Activated naive CD4-positive, alpha-beta T cell treated with anti-CD3 and anti-CD28 coated beads for 36 hours (primary cell): ENCODE data around the gene MARK3. TPM values are rescaled to one million over a fixed set of nuclear protein-coding genes. Genes with fewer than 3 reads are reported as not detected.

Experiments
- CTCF ChIA-PET: fragments of 350-600 bp; sonication (Branson Sonifier 250); formaldehyde crosslinking; loops from one replicate; lab custom pipeline; 2021; ENCODE audit warnings: antibody characterized with exemption; lab: Charles Lee
- DNase-seq: peaks from one replicate; pipeline ENCODE4 v3.0.0-alpha.2; 2020
- H3K27ac Mint-ChIP-seq: one replicate; pipeline ENCODE4 v1.8.0; 2021; ENCODE audit warnings: mild to moderate bottlenecking, mixed read lengths
- H3K27me3 Mint-ChIP-seq: one replicate; pipeline ENCODE4 v1.8.0; 2021; ENCODE audit warnings: low read depth, mixed read lengths
- H3K36me3 Mint-ChIP-seq: one replicate; pipeline ENCODE4 v1.8.0; 2021; ENCODE audit warnings: low read depth, mixed read lengths
- H3K4me1 Mint-ChIP-seq: one replicate; pipeline ENCODE4 v1.8.0; 2021; ENCODE audit warnings: low read depth, mixed read lengths
- H3K4me3 Mint-ChIP-seq: one replicate; pipeline ENCODE4 v1.8.0; 2021; ENCODE audit warnings: mild to moderate bottlenecking, moderate library complexity, mixed read lengths
- H3K9me3 Mint-ChIP-seq: one replicate; pipeline ENCODE4 v1.8.0; 2021; ENCODE audit warnings: mixed read lengths
- intact Hi-C: fragments of 100-400 bp; cut with micrococcal nuclease; formaldehyde crosslinking; loops from one replicate; pipeline ENCODE4 v1.15.1; 2023
- total RNA-seq, 2 experiments: library from RNA; stranded (reverse); gene quantifications; one replicate each; pipeline ENCODE4 v1.2.3, GENCODE V29; 2021

Gene MARK3
- total RNA-seq, 2 experiments from 2014 or later: 62.2 to 64.7 TPM

- no peak for DNase-seq
- no peak overlapping the region for H3K4me3 Mint-ChIP-seq
- intact Hi-C loops: no loop called here
- H3K36me3 Mint-ChIP-seq: peaks cover 5% of the 10 kb centered on the region
- CTCF ChIA-PET: no interaction called here
- H3K27ac Mint-ChIP-seq: no peak overlapping the region
- no peaks in the 10 kb centered on the region for H3K9me3 Mint-ChIP-seq
- H3K27me3 Mint-ChIP-seq: no peaks in the 10 kb centered on the region
- no peaks in the 10 kb centered on the region for H3K4me1 Mint-ChIP-seq
These were observed 127.7 kb downstream of the MARK3 start for GRCh38 chr14:103512701-103513611.

GRCh38 chr14:103514596-103515421, 129.6 kb downstream of the MARK3 start:
- no peak overlapping the region for H3K4me3 Mint-ChIP-seq
- H3K27me3 Mint-ChIP-seq: no peaks in the 10 kb centered on the region
- H3K27ac Mint-ChIP-seq: no peak overlapping the region
- H3K4me1 Mint-ChIP-seq: peaks cover 4% of the 10 kb centered on the region
- H3K9me3 Mint-ChIP-seq: no peaks in the 10 kb centered on the region
- DNase-seq: no peak
- intact Hi-C loops: no loop called here
- CTCF ChIA-PET: interaction anchor here (0.6 kb wide), 1 partner anchor 32 kb away, joined by 3 read pairs; no protein-coding TSS in a partner anchor
- peaks cover 3% of the 10 kb centered on the region for H3K36me3 Mint-ChIP-seq

GRCh38 chr14:103516426-103517173, 131.4 kb downstream of the MARK3 start:
- Mint-ChIP-seq H3K9me3 (no peaks in the 10 kb centered on the region), H3K27me3 (peaks cover 3% of the 10 kb centered on the region), H3K27ac (no peak overlapping the region), H3K4me1 (peaks cover 4% of the 10 kb centered on the region), H3K36me3 (no peaks in the 10 kb centered on the region), H3K4me3 (no peak overlapping the region)
- no peak for DNase-seq
- CTCF ChIA-PET: interaction anchor here (0.9 to 1.3 kb wide), 2 partner anchors 13 to 38 kb away, joined by 3 to 4 read pairs; partner anchors contain the start of gene TRMT61A
- intact Hi-C loops: no loop called here

- Mint-ChIP-seq H3K4me3 (no peak overlapping the region), H3K9me3 (no peaks in the 10 kb centered on the region), H3K27me3 (peaks cover 3% of the 10 kb centered on the region), H3K4me1 (peaks cover 4% of the 10 kb centered on the region), H3K27ac (no peak overlapping the region), H3K36me3 (no peaks in the 10 kb centered on the region)
- CTCF ChIA-PET: interaction anchor here (0.9 to 2.0 kb wide), 3 partner anchors 12 to 37 kb away, joined by 3 to 9 read pairs (median 4); partner anchors contain the start of gene TRMT61A
- DNase-seq: no peak
- intact Hi-C loops: no loop called here
These were observed 132.0 kb downstream of the MARK3 start for GRCh38 chr14:103517174-103517566.

- Mint-ChIP-seq H3K27ac (no peak overlapping the region), H3K27me3 (peaks cover 3% of the 10 kb centered on the region), H3K9me3 (no peaks in the 10 kb centered on the region), H3K36me3 (no peaks in the 10 kb centered on the region), H3K4me3 (no peak overlapping the region), H3K4me1 (peaks cover 4% of the 10 kb centered on the region)
- intact Hi-C loops: loop anchor here (1.0 kb wide), 1 partner anchor 29 kb away; no protein-coding TSS in a partner anchor
- no peak for DNase-seq
- CTCF ChIA-PET: interaction anchor here (0.9 to 2.1 kb wide), 17 partner anchors 8 to 44 kb away, joined by 3 to 14 read pairs (median 6); partner anchors contain the start of gene TRMT61A
These were observed 132.7 kb downstream of the MARK3 start for GRCh38 chr14:103517721-103518421.

GRCh38 chr14:103518422-103519042, 133.3 kb downstream of the MARK3 start:
- CTCF ChIA-PET: interaction anchor here (0.6 to 2.1 kb wide), 20 partner anchors 9 to 1149 kb away, joined by 3 to 14 read pairs (median 5); partner anchors contain the start of gene TRMT61A
- Mint-ChIP-seq H3K27ac (no peak overlapping the region), H3K36me3 (no peaks in the 10 kb centered on the region), H3K27me3 (peaks cover 5% of the 10 kb centered on the region), H3K4me1 (peaks cover 4% of the 10 kb centered on the region), H3K4me3 (no peak overlapping the region), H3K9me3 (no peaks in the 10 kb centered on the region)
- intact Hi-C loops: loop anchor here (1.0 kb wide), 1 partner anchor 29 kb away; no protein-coding TSS in a partner anchor
- peak; percentile 66 for DNase-seq

- Mint-ChIP-seq H3K27me3 (peaks cover 8% of the 10 kb centered on the region), H3K9me3 (no peaks in the 10 kb centered on the region), H3K4me1 (peaks cover 4% of the 10 kb centered on the region), H3K4me3 (no peak overlapping the region), H3K27ac (no peak overlapping the region), H3K36me3 (no peaks in the 10 kb centered on the region)
- intact Hi-C loops: no loop called here
- no peak for DNase-seq
- CTCF ChIA-PET: interaction anchor here (0.6 to 2.1 kb wide), 20 partner anchors 10 to 1149 kb away, joined by 3 to 14 read pairs (median 5); partner anchors contain the start of gene TRMT61A
These were observed 134.0 kb downstream of the MARK3 start for GRCh38 chr14:103519043-103519836.

GRCh38 chr14:103519837-103520212, 134.6 kb downstream of the MARK3 start:
- Mint-ChIP-seq H3K27me3 (peaks cover 8% of the 10 kb centered on the region), H3K4me1 (peaks cover 4% of the 10 kb centered on the region), H3K9me3 (no peaks in the 10 kb centered on the region), H3K4me3 (no peak overlapping the region), H3K27ac (no peak overlapping the region), H3K36me3 (no peaks in the 10 kb centered on the region)
- intact Hi-C loops: no loop called here
- DNase-seq: no peak
- CTCF ChIA-PET: interaction anchor here (1.5 to 2.1 kb wide), 3 partner anchors 9 to 26 kb away, joined by 6 to 13 read pairs (median 7); partner anchors contain the start of gene TRMT61A

GRCh38 chr14:103520269-103520656, 135.0 kb downstream of the MARK3 start:
- Mint-ChIP-seq H3K27me3 (peaks cover 8% of the 10 kb centered on the region), H3K27ac (no peak overlapping the region), H3K36me3 (no peaks in the 10 kb centered on the region), H3K4me1 (peaks cover 4% of the 10 kb centered on the region), H3K4me3 (no peak overlapping the region), H3K9me3 (no peaks in the 10 kb centered on the region)
- intact Hi-C loops: no loop called here
- CTCF ChIA-PET: interaction anchor here (1.2 to 1.4 kb wide), 2 partner anchors 9 to 27 kb away, joined by 4 to 9 read pairs; partner anchors contain the start of gene TRMT61A
- DNase-seq: no peak
